Parathyroid adenoma (tissue), 2 donors: ENCODE measurements around the gene WWP2.

Experiments
- H2AFZ ChIP-seq: fragments of 300-600 bp; sonication (generic); one replicate; pipeline ENCODE4 v1.7.0; 2017; ENCODE audit warnings: antibody characterized with exemption, mild to moderate bottlenecking
- H3K27ac ChIP-seq: fragments of 300-600 bp; sonication (generic); one replicate; pipeline ENCODE4 v1.7.0; 2017
- H3K27me3 ChIP-seq: fragments of 300-600 bp; sonication (generic); one replicate; pipeline ENCODE4 v1.7.0; 2017; ENCODE audit warnings: low read length; ENCODE audit not compliant: control insufficient read depth, insufficient read depth
- H3K36me3 ChIP-seq: fragments of 300-600 bp; sonication (generic); one replicate; pipeline ENCODE4 v1.7.0; 2017; ENCODE audit warnings: low read length; ENCODE audit not compliant: control insufficient read depth, insufficient read depth
- H3K4me1 ChIP-seq: fragments of 300-600 bp; sonication (generic); one replicate; pipeline ENCODE4 v1.7.0; 2017; ENCODE audit warnings: control low read depth
- H3K4me2 ChIP-seq: fragments of 300-600 bp; sonication (generic); one replicate; pipeline ENCODE4 v1.7.0; 2017; ENCODE audit warnings: low read length
- H3K4me3 ChIP-seq: fragments of 300-600 bp; sonication (generic); one replicate; pipeline ENCODE4 v1.7.0; 2017; ENCODE audit warnings: low read depth, low read length
- H3K79me2 ChIP-seq: fragments of 300-600 bp; sonication (generic); one replicate; pipeline ENCODE4 v1.7.0; 2017; ENCODE audit warnings: control low read depth
- H3K9ac ChIP-seq: fragments of 300-600 bp; sonication (generic); one replicate; pipeline ENCODE4 v1.7.0; 2017; ENCODE audit warnings: mild to moderate bottlenecking
- H3K9me3 ChIP-seq: fragments of 300-600 bp; sonication (generic); one replicate; pipeline ENCODE4 v1.7.0; 2017; ENCODE audit warnings: low read length; ENCODE audit not compliant: control insufficient read depth
- TF ChIP-seq, protein P1 (sequence below): fragments of 300-600 bp; sonication (generic); IDR thresholded peaks from one replicate; pipeline ENCODE4 v1.7.0; 2017; ENCODE audit warnings: antibody characterized with exemption, mild to moderate bottlenecking
- donor health status: primary hyperparathyroidism.

The WWP2 gene

GRCh38 chr16:69720822-69721430, 41.2 kb upstream of the WWP2 start:
- H3K9ac ChIP-seq: no peak overlapping the region
- H3K27ac ChIP-seq: no peak overlapping the region
- H3K4me3 ChIP-seq: no peak overlapping the region
- no peaks in the 10 kb centered on the region for H3K79me2 ChIP-seq
- no peaks in the 10 kb centered on the region for H3K36me3 ChIP-seq
- H3K4me2 ChIP-seq: no peak overlapping the region
- H3K27me3 ChIP-seq: no peaks in the 10 kb centered on the region
- H3K4me1 ChIP-seq: no peaks in the 10 kb centered on the region
- H2AFZ ChIP-seq: no peak overlapping the region
- TF ChIP-seq, protein P1, sequence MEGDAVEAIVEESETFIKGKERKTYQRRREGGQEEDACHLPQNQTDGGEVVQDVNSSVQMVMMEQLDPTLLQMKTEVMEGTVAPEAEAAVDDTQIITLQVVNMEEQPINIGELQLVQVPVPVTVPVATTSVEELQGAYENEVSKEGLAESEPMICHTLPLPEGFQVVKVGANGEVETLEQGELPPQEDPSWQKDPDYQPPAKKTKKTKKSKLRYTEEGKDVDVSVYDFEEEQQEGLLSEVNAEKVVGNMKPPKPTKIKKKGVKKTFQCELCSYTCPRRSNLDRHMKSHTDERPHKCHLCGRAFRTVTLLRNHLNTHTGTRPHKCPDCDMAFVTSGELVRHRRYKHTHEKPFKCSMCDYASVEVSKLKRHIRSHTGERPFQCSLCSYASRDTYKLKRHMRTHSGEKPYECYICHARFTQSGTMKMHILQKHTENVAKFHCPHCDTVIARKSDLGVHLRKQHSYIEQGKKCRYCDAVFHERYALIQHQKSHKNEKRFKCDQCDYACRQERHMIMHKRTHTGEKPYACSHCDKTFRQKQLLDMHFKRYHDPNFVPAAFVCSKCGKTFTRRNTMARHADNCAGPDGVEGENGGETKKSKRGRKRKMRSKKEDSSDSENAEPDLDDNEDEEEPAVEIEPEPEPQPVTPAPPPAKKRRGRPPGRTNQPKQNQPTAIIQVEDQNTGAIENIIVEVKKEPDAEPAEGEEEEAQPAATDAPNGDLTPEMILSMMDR: no peak
- H3K9me3 ChIP-seq: no peaks in the 10 kb centered on the region

DNA sequence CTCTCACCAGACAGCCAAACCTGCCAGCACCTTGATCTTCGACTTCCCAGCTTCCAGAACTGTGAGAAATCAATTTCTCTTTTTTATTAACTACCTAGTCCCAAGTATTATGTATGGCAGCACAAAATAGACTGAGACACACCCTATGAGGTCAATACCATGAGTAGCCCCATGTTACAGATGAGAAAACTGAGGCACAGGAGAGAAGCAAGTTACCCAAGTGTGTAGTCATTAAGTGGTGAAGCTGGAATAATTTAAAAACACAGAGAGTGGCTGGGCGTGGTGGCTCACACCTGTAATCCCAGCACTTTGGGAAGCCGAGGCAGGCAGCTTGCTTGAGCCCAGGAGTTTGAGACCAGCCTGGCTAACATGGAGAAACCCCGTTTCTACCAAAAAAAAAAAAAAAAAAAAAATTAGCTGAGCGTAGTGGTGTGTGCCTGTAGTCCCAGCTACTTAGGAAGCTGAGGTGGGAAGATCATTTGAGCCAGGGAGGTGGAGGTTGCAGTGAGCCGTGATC, 40.6 kb upstream of the WWP2 start:
- Histone ChIP-seq H3K36me3 (no peaks in the 10 kb centered on the region), H3K4me3 (no peak overlapping the region), H3K9ac (no peak overlapping the region), H3K9me3 (no peaks in the 10 kb centered on the region), H3K4me2 (no peak overlapping the region), H3K27me3 (no peaks in the 10 kb centered on the region), H2AFZ (no peak overlapping the region), H3K27ac (no peak overlapping the region), H3K4me1 (no peaks in the 10 kb centered on the region), H3K79me2 (no peaks in the 10 kb centered on the region)
- TF ChIP-seq, protein P1: no peak

DNA sequence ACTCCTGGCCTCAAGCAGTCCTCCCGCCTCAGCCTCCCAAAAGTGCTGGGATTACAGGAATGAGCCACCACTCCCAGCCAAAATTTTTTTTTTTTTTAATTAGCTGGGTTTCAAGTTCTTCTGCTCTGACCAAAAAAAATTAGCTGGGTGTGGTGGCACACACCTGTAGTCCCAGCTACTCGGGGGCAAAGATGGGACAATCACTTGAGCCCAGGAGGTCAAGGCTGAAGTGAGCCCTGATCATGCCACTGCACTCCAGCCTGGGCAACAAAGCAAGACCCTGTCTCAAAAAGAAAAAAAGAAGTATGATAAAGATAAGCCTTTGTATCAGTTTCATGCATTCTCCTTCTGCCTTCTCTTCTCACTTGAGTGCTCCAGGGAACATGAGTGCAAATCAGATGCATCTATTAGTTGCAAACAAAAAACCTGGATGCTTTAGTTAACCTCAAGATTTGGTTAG, 37.7 kb upstream of the WWP2 start:
- Histone ChIP-seq H3K79me2 (no peaks in the 10 kb centered on the region), H3K36me3 (no peaks in the 10 kb centered on the region), H2AFZ (no peak overlapping the region), H3K9me3 (no peaks in the 10 kb centered on the region), H3K9ac (no peak overlapping the region), H3K4me1 (peaks cover 6% of the 10 kb centered on the region), H3K27me3 (no peaks in the 10 kb centered on the region), H3K4me3 (no peak overlapping the region), H3K27ac (no peak overlapping the region), H3K4me2 (no peak overlapping the region)
- TF ChIP-seq, protein P1: no peak

GRCh38 chr16:69724981-69725479, 37.1 kb upstream of the WWP2 start:
- Histone ChIP-seq H3K27ac (no peak overlapping the region), H3K9me3 (no peaks in the 10 kb centered on the region), H2AFZ (no peak overlapping the region), H3K79me2 (no peaks in the 10 kb centered on the region), H3K4me1 (peaks cover 6% of the 10 kb centered on the region), H3K27me3 (no peaks in the 10 kb centered on the region), H3K36me3 (no peaks in the 10 kb centered on the region), H3K4me2 (no peak overlapping the region), H3K4me3 (no peak overlapping the region), H3K9ac (no peak overlapping the region)
- TF ChIP-seq, protein P1: no peak
